GM19099 (cell line): ENCODE data around the gene TRIM67.

Source experiments
- POLR2A ChIP-seq: IDR thresholded peaks from 3 replicates; pipeline ENCODE4 v1.6.1; 2011; ENCODE audit warnings: low read depth; ENCODE audit not compliant: insufficient read length; ENCODE audit errors: extremely low read depth

Gene TRIM67

DNA sequence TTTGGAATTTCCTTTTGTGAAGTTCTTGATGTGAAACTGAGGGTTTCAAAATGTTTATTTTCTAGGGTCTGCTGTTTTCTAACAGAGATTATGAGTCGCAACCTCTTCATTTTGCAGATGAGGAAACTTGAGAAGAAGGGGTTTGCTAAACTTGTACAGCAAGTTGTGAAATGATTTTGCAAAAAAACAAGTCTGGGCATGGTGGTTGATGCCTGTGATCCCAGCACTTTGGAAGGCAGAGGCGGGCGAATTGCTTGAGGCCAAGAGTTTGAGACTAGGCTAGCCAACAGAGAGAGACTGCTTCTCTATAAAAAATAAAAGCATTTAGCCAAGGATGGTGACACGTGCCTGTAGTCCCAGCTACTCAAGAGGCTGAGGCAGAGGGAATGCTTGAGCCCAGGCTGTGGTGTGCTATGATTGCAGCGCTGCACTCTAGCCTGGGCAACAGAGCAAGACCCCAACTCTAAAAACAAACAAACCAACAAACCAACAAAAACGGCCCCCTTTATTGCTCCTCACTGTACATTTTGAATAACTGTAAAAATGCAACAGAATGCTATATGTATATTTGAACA is 9.9 kb downstream of the TRIM67 start:
- no peak for TF ChIP-seq POLR2A

DNA sequence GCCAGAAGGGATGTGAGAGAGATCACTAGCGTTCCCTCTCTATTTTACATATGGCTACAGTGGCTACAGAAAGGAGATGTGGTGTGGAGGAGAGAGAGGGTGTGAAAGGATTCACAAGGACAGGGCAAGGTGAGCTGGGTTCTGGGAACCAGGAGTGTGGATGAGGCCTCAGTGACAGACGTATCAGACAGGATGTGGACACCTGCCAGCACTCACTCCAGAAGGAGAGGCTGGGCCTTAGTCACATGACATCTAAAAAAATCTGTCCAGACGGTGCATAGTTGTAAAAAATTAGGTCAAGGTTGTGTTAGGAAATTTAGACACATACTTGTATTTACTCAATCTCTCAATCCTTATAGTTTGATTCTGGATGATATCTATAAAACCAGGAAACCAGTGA is 10.6 kb downstream of the TRIM67 start:
- TF ChIP-seq POLR2A = no peak

DNA sequence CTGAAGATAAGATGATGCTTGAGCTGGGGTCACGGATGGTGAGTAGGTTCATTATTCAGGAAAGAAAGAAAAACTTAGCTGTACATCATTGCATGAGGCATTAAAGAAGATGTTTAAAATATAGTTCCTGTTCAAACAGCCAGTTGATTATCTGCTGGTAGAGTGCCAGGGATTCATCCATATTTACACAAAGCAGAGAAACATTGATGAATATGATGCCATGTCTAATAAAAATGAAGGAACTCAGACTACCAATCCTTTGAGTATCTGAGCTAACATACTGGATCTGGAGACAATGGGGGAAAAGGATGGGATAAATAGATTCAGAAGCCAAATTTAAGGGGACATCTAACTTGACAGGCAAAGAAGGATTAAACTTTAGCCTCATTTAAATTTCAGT is 14.6 kb downstream of the TRIM67 start:
- no peak for TF ChIP-seq POLR2A

DNA sequence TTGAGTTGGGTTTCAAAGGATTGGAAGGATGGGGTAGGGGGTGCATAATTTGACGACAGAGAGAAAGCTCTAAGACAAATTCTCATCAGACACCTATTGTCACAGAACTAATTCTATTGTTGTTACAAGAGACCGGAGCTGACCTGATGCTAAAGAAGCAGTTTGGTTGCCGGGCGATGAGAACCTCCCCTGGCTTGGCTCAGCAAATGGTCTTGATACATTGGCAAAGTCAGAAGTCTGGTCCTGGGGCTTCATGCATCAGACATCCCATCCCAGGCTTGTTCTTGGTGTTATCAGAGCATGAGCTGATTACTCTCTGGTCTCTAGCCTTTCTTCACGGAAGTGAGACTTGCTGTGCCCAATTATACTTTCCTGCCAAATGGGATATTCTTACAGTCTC is 15.4 kb downstream of the TRIM67 start:
- no peak for TF ChIP-seq POLR2A

DNA sequence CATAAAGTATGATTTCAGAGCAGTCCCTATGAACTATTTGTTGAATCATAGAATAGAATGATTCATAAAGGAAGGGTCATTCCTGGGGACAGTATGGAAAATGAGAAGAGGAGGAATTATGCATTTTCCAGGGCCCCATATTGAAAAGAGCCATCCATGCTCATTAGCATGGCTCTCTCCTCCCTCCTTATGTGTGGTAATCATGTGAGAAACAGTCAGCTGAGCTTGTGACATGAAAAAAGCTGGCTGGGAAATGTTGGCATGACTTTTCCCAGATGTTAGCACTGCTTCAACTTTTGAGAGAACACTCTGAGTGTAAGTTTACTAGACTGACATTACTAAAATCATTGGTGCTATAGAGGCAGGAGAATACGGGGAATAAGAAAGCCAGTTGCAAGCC is 16.1 kb downstream of the TRIM67 start:
- no peak for TF ChIP-seq POLR2A

DNA sequence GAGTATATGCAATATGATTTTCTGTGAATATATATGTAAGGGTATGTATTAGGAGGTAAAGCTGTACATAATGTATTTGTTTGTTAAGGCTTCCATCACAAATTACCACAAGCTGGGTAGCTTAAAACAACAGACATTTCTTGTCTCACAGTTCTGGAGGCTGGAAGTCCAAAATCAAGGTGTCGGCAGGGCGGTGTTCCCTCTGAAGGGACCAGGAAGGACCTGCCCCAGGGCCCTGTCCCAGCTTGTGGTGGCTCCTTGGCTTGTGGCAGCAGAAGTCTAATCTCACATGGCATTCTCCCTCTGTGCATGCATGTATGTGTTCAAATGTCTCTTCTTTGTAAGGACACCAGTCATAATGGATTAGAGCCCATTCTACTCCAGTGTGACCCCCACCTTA is 17.1 kb downstream of the TRIM67 start:
- no peak for TF ChIP-seq POLR2A

DNA sequence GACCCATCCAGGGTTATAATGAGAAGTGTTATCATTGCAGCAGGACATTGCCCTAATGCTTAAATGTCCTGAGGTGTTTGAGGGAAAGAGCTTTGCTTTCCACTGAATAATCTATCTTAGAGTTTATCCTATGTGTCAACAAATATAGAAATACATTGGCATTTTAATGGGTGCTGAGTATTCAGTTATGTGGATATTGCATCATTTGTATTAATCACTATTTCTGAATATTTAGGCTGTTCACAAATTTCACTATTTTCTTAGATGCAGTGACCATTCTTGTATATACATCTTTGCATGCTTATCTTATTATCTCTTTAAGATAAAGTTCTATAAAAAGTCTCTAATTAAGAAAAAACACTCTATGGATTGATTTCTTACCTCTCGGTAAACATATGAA is 18.2 kb downstream of the TRIM67 start:
- no peak for TF ChIP-seq POLR2A

DNA sequence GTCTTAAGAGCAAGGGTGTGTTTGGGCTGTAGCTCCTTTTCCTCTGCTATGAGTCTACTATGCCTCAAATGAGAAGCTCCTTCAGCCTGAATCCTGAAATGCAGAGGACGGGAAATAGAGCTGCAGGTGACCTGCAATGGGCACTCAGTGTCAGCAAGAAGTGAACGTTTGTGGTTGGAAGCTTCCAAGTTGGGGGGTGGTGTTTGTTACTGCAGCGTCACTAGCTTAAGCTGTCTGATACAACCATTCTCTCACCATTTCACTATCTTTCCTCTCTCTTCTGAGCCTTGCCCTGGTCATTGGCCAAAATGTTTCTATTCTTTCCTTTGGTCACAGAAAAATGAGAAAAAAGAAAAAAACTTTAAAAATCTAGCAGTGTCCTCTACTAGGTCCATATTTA is 19.4 kb downstream of the TRIM67 start:
- no peak for TF ChIP-seq POLR2A

DNA sequence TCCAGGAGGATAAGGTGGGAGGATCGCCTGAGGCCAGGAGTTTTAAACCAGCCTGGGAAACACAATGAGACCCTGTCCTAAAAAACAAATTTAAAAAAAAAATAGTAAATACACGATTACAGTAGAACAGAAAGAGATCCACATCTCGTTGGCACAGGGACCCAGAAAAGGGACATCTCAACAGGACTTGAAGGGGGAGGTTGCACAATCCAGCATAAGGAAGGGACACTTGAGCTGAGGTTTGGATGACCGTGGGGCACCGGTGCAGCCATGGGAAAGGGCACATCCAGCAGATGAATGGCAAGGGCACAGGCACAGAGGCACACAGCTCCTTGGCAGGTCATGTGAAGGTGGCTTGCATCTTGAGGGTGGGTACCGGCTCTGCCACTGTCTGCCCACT is 20.5 kb downstream of the TRIM67 start:
- no peak for TF ChIP-seq POLR2A

DNA sequence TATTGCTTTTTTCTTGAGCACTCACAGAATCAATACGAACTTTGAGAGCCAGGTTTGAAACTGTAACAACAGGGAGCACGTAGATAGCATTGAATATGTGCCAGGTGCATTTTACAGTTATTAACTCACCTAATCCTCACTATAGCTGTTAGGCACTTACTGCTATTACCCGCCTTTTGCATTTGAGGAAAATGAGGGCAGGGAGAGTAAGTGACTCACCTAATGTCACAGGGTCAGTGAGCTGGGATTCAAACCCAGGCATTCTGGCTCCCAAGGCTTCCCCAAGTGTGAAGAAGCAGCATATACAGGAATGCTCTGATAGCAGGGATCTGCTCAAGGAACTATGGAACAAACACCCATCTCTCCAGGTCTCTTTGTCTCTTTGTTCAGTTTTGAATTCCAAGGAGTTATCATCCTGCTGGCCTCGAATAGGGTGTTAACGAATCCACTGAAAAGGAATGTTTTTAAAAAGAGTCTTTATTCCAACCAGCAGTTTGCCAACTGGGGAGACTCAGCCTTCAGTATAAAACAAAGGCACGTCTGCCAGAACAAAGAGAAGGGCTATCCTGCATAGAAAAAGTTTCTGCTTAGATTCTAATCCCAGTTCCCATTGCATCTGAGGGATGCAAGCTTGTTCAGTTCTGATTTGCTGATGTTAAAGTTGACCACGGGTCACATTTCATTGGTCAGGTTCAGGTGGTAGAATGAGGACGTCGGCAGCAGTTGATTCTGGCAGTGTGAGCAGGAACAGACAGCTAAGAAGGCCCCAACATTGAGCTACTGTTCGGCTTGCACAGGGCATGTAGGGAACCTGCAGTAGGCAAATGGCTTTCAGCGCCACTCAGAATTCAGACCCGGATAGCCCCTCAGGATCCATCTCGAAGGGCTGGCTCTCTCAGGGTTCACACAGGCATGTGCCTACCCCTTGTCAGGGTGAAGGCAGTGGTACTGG is 22.1 kb downstream of the TRIM67 start:
- no peak for TF ChIP-seq POLR2A

DNA sequence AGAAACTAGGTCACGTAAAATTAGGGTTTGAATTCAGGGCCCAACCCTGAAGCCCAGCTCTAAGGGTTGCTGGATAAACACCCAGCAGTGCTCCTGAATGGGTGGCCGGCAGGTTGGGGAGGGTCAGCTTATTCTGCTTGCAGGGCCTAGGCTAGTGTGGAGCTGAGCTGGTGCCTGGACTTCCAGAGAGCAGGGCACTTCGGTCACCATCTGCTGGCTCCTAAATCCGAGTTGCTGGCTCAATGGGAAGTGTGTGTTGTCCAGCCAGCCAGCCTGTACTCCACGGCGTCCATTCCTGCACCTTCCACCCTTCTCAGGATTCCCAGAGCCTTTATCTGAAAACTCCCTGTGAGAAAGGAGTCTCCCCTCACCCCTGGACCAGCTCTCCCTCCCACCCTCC is 23.0 kb downstream of the TRIM67 start:
- TF ChIP-seq POLR2A = no peak

DNA sequence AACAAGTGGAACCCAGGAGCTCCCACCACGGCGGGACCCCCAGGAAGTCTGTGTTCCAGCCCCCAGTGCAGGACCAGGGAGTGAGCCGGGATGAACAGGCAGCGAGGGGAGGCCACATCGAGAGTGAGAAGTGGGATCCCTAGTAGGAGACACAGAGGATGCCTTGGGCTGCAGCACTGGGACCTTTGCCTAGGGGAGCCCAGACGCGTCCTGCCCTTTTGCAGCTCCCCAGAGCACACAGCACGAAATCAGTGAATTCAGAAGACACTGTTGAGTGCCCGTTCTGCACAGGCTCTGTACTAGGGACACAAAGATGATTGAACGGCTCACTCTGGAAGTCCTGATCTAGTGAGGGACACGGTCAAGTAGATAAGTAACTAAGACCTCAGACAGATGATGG is 23.5 kb downstream of the TRIM67 start:
- TF ChIP-seq POLR2A = no peak

DNA sequence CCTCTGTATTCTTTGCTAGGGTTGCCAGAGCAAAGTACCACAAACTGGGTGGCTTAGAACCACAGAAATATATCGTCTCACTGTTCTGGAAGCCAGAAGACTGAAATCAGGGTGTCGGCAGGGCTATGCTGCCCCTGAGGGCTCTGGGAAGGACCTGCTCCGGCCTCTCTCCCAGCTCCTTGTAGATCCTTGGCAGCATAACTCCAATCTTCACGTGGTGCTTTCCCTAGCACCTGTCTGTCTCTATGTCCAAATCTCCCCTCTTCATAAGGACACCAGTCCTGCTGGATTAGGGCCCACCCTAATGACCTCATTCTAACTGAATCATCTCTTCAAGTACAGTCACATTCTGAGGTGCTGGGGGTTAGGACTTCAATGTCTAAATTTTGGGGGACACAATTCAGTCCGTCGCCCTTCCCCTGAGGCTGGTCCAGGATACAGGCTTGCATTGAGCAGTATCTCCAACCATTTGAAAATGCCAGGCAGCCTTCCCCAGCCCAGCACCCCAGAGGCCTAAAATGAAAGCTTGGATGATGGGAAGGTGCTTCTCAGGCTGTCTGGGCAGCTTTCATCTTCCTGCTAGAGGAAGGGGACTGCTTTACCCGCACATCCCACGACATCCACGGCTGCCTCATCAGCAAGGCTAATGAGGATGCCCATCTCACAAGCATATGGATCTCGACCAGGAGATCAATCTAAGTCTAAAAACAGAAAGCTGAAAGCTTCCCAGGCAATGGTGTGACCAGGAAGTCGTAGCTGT is 24.7 kb downstream of the TRIM67 start:
- TF ChIP-seq POLR2A = no peak

DNA sequence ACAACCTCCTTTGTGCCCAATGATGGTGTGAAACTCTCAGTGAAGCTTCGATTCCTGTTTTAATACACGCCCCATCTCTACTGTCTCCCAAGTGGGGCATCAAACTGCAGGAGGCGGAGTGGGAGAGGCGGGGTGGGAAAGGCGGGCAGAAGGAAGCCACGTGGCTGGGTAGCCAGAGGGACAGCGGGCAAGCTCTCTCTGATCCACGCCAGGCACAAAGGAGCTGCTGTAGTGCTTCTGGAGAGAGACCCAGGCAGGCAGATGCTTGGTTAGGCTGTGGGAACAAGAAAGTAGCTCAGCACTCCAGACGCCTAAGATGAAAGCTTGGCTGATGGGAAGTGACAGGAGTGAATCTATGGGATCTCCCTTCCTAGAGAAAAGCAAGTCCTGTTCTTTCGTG is 25.7 kb downstream of the TRIM67 start:
- no peak for TF ChIP-seq POLR2A

DNA sequence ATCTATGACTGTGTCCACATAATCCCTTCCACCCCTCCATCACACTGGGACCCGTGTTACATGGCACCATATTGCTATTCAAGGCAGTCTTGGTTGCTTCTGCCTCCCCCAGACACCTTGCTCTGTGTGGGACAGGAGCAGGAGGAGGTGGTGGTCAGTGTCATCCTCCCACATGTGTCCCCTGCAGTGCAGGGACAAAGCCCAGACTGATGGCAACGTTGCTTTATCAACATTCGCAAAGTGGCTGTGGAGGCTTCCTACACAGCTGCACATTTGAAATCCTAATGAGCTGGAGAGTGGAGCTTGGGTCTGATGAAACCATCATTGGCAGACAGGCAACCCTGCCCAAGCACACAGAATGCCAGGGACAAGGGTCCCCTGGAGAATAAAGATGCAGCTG is 26.2 kb downstream of the TRIM67 start:
- no peak for TF ChIP-seq POLR2A

DNA sequence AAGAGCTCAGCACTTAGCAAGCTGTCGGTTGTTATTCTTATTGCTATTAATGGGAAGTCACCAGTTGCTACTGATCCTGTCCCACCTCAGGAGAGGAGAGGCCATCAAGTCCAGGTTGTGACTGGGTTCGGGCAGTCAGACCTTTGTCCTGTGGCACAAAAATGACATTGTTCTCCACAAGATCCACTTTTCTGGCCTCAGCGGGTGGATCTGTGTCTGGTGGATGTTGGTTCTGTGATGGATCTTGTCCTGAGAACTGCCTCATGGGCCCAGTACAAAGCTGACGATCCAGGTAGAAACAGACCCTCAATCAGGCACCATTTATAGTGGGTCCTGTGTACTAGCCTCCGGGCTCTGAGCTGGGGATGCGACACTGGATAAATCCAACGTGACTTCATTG is 26.9 kb downstream of the TRIM67 start:
- no peak for TF ChIP-seq POLR2A
